ENCODE results near the gene ADAMTSL5. TPM values are rescaled to one million over a fixed set of nuclear protein-coding genes. Genes with fewer than 3 reads are reported as not detected.

ADAMTSL5 gene
- polyA plus RNA-seq, 3 donors: 0.09 TPM; not detected in 2

DNA sequence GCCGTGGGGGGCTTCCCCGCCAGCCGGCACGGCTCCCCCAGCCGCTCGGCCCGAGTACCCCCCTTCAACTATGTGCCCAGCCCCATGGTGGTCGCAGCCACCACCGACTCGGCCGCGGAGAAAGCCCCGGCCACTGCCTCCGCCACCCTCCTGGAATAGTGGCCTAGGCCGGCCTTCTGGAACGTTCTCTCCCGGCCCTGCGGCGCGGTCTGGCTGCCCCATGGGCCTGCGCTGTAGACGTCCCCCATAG is 42.8 kb downstream of the ADAMTSL5 start:
- H3K27me3 ChIP-seq (ENCODE audit: control insufficient read depth in 2 of 2, insufficient read depth in 2 of 2, low read length in 2 of 2): peaks cover 60 to 67% of the 10 kb centered on the region in 2 donors
- Mint-ChIP-seq H3K4me3 (peak overlapping the region; percentile 41 to 83), H3K36me3 (peaks cover 4 to 8% of the 10 kb centered on the region in 2 donors), H3K27ac (no peak overlapping the region), H3K4me1 (peaks cover 19% of the 10 kb centered on the region), H3K9me3 (peaks cover 0 to 19% (median 2%) of the 10 kb centered on the region in 7 donors), H3K27me3 (ENCODE audit: low read depth in 3 of 3) (peaks cover 45 to 89% (median 59%) of the 10 kb centered on the region in 3 donors)
- peaks cover 4 to 6% of the 10 kb centered on the region in 2 donors for H3K36me3 ChIP-seq (replicated peaks in 1 of 2; ENCODE audit: control insufficient read depth in 1 of 2, insufficient read depth in 2 of 2, low read length in 2 of 2)
- TF ChIP-seq, protein P1, sequence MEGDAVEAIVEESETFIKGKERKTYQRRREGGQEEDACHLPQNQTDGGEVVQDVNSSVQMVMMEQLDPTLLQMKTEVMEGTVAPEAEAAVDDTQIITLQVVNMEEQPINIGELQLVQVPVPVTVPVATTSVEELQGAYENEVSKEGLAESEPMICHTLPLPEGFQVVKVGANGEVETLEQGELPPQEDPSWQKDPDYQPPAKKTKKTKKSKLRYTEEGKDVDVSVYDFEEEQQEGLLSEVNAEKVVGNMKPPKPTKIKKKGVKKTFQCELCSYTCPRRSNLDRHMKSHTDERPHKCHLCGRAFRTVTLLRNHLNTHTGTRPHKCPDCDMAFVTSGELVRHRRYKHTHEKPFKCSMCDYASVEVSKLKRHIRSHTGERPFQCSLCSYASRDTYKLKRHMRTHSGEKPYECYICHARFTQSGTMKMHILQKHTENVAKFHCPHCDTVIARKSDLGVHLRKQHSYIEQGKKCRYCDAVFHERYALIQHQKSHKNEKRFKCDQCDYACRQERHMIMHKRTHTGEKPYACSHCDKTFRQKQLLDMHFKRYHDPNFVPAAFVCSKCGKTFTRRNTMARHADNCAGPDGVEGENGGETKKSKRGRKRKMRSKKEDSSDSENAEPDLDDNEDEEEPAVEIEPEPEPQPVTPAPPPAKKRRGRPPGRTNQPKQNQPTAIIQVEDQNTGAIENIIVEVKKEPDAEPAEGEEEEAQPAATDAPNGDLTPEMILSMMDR (IDR thresholded peaks at IDR 0.05): no peak
- H4K20me1 ChIP-seq (ENCODE audit: insufficient read depth, low read length): peaks cover 94% of the 10 kb centered on the region
- WGBS (ENCODE audit: insufficient coverage): 6% methylated on average over 22 of the region's 22 CpGs
- H3K4me2 ChIP-seq (replicated peaks; ENCODE audit: extremely low read depth, low read length, poor library complexity, severe bottlenecking): peak overlapping the region; percentile 63
- H3K27ac ChIP-seq (ENCODE audit: low read depth in 1 of 2, low read length in 2 of 2): no peak overlapping the region
- peaks cover 8 to 17% of the 10 kb centered on the region in 2 donors for H3K9me3 ChIP-seq (replicated peaks in 1 of 2; ENCODE audit: control insufficient read depth in 1 of 2, insufficient read depth in 1 of 2, low read length in 2 of 2)
- peak overlapping the region in 1 of 3 experiments; percentile 61 for H3K4me3 ChIP-seq (replicated peaks in 1 of 3; ENCODE audit: low read depth in 2 of 3, low read length in 3 of 3)
- no peak overlapping the region for H2AFZ ChIP-seq (ENCODE audit: insufficient read depth, low read depth, low read length, poor library complexity, severe bottlenecking)
- intact Hi-C loops (cut with micrococcal nuclease): no loop called here
- H3K4me1 ChIP-seq (ENCODE audit: control insufficient read depth in 1 of 2, insufficient read depth in 2 of 2, low read length in 2 of 2): peaks cover 25 to 41% of the 10 kb centered on the region in 2 donors
- no peaks in the 10 kb centered on the region for H3K79me2 ChIP-seq (ENCODE audit: insufficient read depth, low read length)
- no peak for DNase-seq
- no peak overlapping the region for H3K9ac ChIP-seq (ENCODE audit: insufficient read depth, low read length, poor library complexity, severe bottlenecking)

DNA sequence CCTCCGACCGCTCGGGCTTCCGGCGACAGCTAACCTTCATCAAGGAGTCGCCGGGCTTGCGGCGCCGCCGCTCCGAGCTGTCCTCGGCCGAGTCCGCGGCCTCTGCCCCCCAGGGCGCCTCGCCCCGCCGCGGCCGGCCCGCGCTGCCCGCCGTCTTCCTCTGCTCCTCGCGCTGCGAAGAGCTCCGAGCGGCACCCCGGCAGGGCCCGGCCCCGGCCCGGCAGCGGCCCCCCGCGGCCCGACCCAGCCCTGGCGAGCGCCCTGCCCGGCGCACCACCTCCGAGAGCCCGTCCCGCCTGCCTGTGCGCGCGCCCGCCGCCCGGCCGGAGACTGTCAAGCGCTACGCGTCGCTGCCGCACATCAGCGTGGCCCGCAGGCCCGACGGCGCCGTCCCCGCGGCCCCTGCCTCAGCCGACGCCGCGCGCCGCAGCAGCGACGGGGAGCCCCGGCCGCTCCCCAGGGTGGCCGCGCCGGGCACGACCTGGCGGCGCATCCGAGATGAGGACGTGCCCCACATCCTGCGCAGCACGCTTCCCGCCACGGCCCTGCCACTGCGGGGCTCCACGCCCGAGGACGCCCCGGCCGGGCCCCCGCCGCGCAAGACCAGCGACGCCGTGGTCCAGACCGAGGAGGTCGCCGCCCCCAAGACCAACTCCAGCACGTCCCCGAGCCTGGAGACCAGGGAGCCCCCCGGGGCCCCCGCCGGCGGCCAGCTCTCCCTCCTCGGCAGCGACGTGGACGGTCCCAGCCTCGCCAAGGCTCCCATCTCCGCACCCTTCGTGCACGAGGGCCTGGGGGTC is 43.4 kb downstream of the ADAMTSL5 start:
- H4K20me1 ChIP-seq (ENCODE audit: insufficient read depth, low read length): peaks cover 94% of the 10 kb centered on the region
- intact Hi-C loops (cut with micrococcal nuclease): no loop called here
- no peak for DNase-seq
- H2AFZ ChIP-seq (ENCODE audit: insufficient read depth, low read depth, low read length, poor library complexity, severe bottlenecking): no peak overlapping the region
- peaks cover 3% of the 10 kb centered on the region in 2 donors for H3K36me3 Mint-ChIP-seq
- no peak overlapping the region for H3K27ac ChIP-seq (ENCODE audit: low read depth in 1 of 2, low read length in 2 of 2)
- H3K4me2 ChIP-seq (replicated peaks; ENCODE audit: extremely low read depth, low read length, poor library complexity, severe bottlenecking): no peak overlapping the region
- H3K9me3 Mint-ChIP-seq: peaks cover 0 to 19% (median 2%) of the 10 kb centered on the region in 7 donors
- H3K36me3 ChIP-seq (replicated peaks in 1 of 2; ENCODE audit: control insufficient read depth in 1 of 2, insufficient read depth in 2 of 2, low read length in 2 of 2): peaks cover 0 to 1% of the 10 kb centered on the region in 2 donors
- peak overlapping the region in 1 of 3 experiments; percentile 61 for H3K4me3 ChIP-seq (replicated peaks in 1 of 3; ENCODE audit: low read depth in 2 of 3, low read length in 3 of 3)
- 2% methylated on average over 117 of the region's 117 CpGs for WGBS (ENCODE audit: insufficient coverage)
- H3K9me3 ChIP-seq (replicated peaks in 1 of 2; ENCODE audit: control insufficient read depth in 1 of 2, insufficient read depth in 1 of 2, low read length in 2 of 2): peaks cover 8 to 17% of the 10 kb centered on the region in 2 donors
- H3K4me1 Mint-ChIP-seq: peaks cover 19% of the 10 kb centered on the region
- H3K27me3 Mint-ChIP-seq (ENCODE audit: low read depth in 3 of 3): peaks cover 49 to 91% (median 60%) of the 10 kb centered on the region in 3 donors
- H3K27ac Mint-ChIP-seq: no peak overlapping the region
- H3K9ac ChIP-seq (ENCODE audit: insufficient read depth, low read length, poor library complexity, severe bottlenecking): no peak overlapping the region
- TF ChIP-seq, protein P1 (IDR thresholded peaks at IDR 0.05): no peak
- H3K4me1 ChIP-seq (ENCODE audit: control insufficient read depth in 1 of 2, insufficient read depth in 2 of 2, low read length in 2 of 2): peaks cover 25 to 41% of the 10 kb centered on the region in 2 donors
- no peaks in the 10 kb centered on the region for H3K79me2 ChIP-seq (ENCODE audit: insufficient read depth, low read length)
- H3K27me3 ChIP-seq (ENCODE audit: control insufficient read depth in 2 of 2, insufficient read depth in 2 of 2, low read length in 2 of 2): peaks cover 61 to 73% of the 10 kb centered on the region in 2 donors
- peak overlapping the region in 1 of 2 donors; percentile 83 for H3K4me3 Mint-ChIP-seq

Data from CD14-positive monocyte (primary cell).